ENCODE results near the gene CHID1. TPM values are rescaled to one million over a fixed set of nuclear protein-coding genes. Genes with fewer than 3 reads are reported as not detected.

CHID1 gene
- total and polyA plus RNA-seq, 9 of the 15 experiments (the other 6 are each of a cell fraction or from before 2014, with no cell fraction given): 15.1 to 108 (median 39.8) TPM

DNA sequence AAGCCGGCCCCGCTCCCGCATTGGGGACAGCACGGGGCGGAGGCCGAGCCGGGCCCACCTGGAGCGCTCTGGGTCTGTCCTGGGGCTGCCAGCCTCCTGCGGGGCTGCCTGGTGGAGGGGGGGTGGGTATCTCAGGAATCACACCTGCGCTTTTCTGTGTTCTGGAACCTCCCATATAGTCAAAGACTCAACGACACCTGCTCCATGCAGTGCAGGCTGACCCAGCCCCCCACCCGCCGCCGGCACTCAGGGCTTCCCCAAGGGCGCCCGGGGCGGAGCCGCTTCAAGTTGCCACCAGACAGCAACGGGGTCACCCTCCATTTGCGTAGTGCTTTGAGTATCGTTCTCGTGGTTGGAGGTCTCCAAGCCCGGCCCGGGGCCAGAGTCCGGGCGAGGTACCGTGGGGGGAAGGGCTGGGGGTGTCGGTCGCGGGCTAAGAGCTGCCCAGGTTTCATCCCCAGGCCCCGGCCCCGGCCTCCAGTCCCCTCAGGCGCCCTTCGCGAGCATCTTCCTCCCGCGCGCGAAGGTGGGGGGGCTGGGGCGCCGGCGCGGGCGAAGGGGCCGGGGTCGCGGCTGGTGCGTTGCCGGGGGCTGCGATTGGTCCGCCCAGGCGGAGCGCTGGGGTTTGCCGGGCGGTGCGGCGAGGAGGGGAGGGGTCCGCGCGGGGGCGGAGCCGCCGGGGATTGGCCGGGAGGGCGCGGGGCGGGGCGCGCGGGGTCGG is 61.3 kb downstream of the CHID1 start:
- no peak for ATAC-seq
- no peak for FAIRE-seq

More for the DNA sequence above, 61.3 kb downstream of the CHID1 start:
- Histone ChIP-seq H4K20me1 (replicated peaks; ENCODE audit: control insufficient read depth, insufficient read depth, low read length) (no peaks in the 10 kb centered on the region; the same call in 1 of the 2 replicates), H3K4me3 (no peak overlapping the region), H3K79me2 (ENCODE audit: control insufficient read depth, insufficient read depth, low read length) (no peaks in the 10 kb centered on the region), H3K9ac (ENCODE audit: insufficient read depth in 1 of 2, low read depth in 2 of 2, low read length in 2 of 2) (no peak overlapping the region), H3K9me3 (replicated peaks; ENCODE audit: control insufficient read depth, insufficient read depth, low read depth, low read length) (no peaks in the 10 kb centered on the region), H3K27me3 (ENCODE audit: control insufficient read depth in 2 of 2, insufficient read depth in 2 of 2, low read length in 2 of 2) (no peaks in the 10 kb centered on the region), H3K9me1 (ENCODE audit: control insufficient read depth, insufficient read depth, low read length) (no peaks in the 10 kb centered on the region), H3K36me3 (ENCODE audit: control insufficient read depth, insufficient read depth, low read length) (no peaks in the 10 kb centered on the region), H3K4me2 (ENCODE audit: insufficient read depth, low read length) (no peak overlapping the region), H3K4me1 (replicated peaks in 1 of 2; ENCODE audit: control insufficient read depth in 2 of 2, insufficient read depth in 2 of 2, low read length in 2 of 2) (peaks cover 7 to 84% of the 10 kb centered on the region in 2 experiments), H2AFZ (ENCODE audit: low read depth, low read length) (no peak overlapping the region), H3K27ac (ENCODE audit: extremely low read depth, low read depth, low read length) (no peak overlapping the region)
- TF ChIP-seq STAT6 (CRISPR knock-in tag; IDR thresholded peaks at IDR 0.05) (no peak), PCBP1 (IDR thresholded peaks at IDR 0.05; ENCODE audit: low read depth, low read length, poor library complexity, severe bottlenecking) (peak; percentile 17), MBD2 (IDR thresholded peaks at IDR 0.05; ENCODE audit: borderline replicate concordance, low read depth) (no peak), ZBTB17 (CRISPR knock-in tag; IDR thresholded peaks at IDR 0.05) (no peak), DDX20 (tag; IDR thresholded peaks at IDR 0.05; ENCODE audit: low read depth) (no peak), ZBTB33 (CRISPR knock-in tag; IDR thresholded peaks at IDR 0.05) (peak; percentile 81)
- TF ChIP-seq, protein P1, sequence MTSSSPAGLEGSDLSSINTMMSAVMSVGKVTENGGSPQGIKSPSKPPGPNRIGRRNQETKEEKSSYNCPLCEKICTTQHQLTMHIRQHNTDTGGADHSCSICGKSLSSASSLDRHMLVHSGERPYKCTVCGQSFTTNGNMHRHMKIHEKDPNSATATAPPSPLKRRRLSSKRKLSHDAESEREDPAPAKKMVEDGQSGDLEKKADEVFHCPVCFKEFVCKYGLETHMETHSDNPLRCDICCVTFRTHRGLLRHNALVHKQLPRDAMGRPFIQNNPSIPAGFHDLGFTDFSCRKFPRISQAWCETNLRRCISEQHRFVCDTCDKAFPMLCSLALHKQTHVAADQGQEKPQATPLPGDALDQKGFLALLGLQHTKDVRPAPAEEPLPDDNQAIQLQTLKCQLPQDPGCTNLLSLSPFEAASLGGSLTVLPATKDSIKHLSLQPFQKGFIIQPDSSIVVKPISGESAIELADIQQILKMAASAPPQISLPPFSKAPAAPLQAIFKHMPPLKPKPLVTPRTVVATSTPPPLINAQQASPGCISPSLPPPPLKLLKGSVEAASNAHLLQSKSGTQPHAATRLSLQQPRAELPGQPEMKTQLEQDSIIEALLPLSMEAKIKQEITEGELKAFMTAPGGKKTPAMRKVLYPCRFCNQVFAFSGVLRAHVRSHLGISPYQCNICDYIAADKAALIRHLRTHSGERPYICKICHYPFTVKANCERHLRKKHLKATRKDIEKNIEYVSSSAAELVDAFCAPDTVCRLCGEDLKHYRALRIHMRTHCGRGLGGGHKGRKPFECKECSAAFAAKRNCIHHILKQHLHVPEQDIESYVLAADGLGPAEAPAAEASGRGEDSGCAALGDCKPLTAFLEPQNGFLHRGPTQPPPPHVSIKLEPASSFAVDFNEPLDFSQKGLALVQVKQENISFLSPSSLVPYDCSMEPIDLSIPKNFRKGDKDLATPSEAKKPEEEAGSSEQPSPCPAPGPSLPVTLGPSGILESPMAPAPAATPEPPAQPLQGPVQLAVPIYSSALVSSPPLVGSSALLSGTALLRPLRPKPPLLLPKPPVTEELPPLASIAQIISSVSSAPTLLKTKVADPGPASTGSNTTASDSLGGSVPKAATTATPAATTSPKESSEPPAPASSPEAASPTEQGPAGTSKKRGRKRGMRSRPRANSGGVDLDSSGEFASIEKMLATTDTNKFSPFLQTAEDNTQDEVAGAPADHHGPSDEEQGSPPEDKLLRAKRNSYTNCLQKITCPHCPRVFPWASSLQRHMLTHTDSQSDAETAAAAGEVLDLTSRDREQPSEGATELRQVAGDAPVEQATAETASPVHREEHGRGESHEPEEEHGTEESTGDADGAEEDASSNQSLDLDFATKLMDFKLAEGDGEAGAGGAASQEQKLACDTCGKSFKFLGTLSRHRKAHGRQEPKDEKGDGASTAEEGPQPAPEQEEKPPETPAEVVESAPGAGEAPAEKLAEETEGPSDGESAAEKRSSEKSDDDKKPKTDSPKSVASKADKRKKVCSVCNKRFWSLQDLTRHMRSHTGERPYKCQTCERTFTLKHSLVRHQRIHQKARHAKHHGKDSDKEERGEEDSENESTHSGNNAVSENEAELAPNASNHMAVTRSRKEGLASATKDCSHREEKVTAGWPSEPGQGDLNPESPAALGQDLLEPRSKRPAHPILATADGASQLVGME (CRISPR knock-in tag; IDR thresholded peaks at IDR 0.05): no peak
- no peak for DNase-seq (ENCODE audit: extremely low read depth in 1 of 4, low spot score in 3 of 4)
- POLR2A ChIA-PET: no interaction called here
- 98% methylated on average over 16 of the region's 71 CpGs for WGBS (ENCODE audit: insufficient coverage, low coverage, missing lambda C conversion rate)
- intact Hi-C loops (cut with micrococcal nuclease): loop anchor here (5.0 to 10.0 kb wide), 2 partner anchors 66 to 203 kb away; partner anchors contain the start of gene CHID1
- CTCF ChIA-PET (ENCODE audit: low intra/inter-chr PET ratio): interaction anchor here (0.6 to 1.1 kb wide), 2 partner anchors 201 to 203 kb away, joined by 3 to 4 read pairs; no protein-coding TSS in a partner anchor
- BruUV-seq (replicated peaks): no TSS peak
- in situ Hi-C loops (cut with MboI): no loop called here
